DND-41 (cell line): ENCODE data around the gene ADGRB3.

Source experiments
- EZH2 ChIP-seq: IDR thresholded peaks from 3 replicates; pipeline ENCODE4 v1.6.1; 2012; ENCODE audit warnings: borderline replicate concordance, low read depth, mild to moderate bottlenecking, moderate library complexity, low read length, inconsistent platforms; ENCODE audit not compliant: severe bottlenecking
- TF ChIP-seq, protein P1 (sequence below): IDR thresholded peaks from 2 replicates; pipeline ENCODE4 v1.5.1; 2012; ENCODE audit warnings: borderline replicate concordance, low read length, moderate library complexity, mild to moderate bottlenecking; ENCODE audit not compliant: poor library complexity, severe bottlenecking; ENCODE audit errors: extremely low read depth

- TF ChIP-seq, protein P1, sequence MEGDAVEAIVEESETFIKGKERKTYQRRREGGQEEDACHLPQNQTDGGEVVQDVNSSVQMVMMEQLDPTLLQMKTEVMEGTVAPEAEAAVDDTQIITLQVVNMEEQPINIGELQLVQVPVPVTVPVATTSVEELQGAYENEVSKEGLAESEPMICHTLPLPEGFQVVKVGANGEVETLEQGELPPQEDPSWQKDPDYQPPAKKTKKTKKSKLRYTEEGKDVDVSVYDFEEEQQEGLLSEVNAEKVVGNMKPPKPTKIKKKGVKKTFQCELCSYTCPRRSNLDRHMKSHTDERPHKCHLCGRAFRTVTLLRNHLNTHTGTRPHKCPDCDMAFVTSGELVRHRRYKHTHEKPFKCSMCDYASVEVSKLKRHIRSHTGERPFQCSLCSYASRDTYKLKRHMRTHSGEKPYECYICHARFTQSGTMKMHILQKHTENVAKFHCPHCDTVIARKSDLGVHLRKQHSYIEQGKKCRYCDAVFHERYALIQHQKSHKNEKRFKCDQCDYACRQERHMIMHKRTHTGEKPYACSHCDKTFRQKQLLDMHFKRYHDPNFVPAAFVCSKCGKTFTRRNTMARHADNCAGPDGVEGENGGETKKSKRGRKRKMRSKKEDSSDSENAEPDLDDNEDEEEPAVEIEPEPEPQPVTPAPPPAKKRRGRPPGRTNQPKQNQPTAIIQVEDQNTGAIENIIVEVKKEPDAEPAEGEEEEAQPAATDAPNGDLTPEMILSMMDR, result no peak
- TF ChIP-seq EZH2, result no peak
Observed at GRCh38 chr6:69265090-69265489, 630.0 kb downstream of the ADGRB3 start.
